DMS 273 (cell line): ENCODE data around the gene RTN4R.

Experiments used
- DNase-seq: peaks from one replicate; lab custom pipeline; 2025; ENCODE audit not compliant: unreplicated experiment; lab: John Stamatoyannopoulos, UW

The RTN4R gene

DNA sequence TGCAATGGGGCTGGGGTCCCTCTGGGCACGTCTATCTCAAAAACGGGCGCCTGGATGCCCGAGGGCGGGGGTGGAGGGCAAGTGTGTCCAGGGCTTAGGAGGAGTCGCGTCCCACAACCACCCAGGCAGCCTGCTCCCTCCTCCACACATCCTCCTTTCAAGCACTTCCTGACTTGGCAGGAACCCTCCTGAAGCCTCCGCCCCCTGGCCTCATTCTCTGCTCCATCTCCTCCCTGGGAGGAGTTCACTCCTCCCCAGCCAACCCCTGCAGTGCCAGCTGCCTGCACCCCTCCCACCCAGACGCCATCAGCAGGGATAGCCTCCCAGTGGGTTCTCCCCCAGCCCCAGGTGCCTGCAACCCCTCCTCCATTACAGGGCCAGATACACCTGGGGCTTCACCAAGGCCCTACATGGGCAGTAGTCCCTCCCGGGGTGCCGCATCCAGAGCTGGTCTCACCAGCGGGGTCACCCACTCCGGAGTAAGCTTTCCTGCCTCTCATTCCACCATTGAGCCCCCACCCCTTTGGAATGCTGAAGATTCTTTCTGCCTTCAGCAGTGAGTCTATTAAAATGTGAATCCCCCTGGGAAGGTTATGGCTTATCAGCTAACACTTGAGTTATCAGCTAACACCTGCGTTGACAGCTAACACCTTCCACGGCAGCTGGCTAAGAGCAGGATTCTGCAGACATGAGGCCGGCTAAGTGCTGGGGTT lies 24.4 kb downstream of the RTN4R start:
- DNase-seq = peak; percentile 91

DNA sequence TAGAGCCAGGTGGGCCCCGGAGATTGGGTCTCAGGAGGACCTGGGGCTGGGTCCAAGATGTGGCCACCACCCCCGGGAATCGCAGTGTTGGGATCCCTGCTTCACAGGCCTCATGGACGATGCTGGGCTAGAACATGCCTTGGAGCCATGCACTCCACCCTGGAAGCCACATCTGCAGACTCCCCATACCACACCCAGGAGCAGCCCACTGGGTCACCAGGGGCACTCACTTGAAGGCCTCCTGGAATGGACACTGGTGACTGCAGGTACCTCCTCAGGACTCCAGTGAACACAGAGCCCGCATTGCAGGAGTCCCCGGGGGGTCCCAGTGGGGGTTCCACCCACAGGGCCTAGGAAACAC lies 25.0 kb downstream of the RTN4R start:
- DNase-seq = no peak

GRCh38 chr22:20242393-20243175 lies 25.5 kb downstream of the RTN4R start:
- DNase-seq = no peak

- no peak for DNase-seq
Measured at GRCh38 chr22:20241579-20242392, 26.3 kb downstream of the RTN4R start.

DNA sequence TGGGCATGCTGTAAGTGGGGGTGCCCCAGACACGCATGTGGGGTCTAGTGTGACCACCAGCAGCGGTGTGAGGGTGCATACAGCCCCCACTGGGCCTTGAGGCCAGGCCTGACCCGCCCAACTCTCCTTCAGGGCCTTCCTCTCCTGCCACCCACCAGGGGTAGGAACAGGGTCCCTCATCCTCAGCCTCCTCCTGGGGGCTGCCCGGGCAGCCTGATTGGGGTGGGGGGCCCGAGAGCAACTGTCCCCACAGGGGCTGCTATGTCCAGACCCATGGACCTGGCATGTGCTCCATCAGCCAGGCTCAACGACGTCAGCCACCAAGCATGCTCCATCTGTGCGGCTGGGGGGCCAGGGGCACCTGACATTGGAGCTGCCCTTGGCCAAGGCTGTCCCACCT lies 27.2 kb downstream of the RTN4R start:
- DNase-seq = peak; percentile 55

DNA sequence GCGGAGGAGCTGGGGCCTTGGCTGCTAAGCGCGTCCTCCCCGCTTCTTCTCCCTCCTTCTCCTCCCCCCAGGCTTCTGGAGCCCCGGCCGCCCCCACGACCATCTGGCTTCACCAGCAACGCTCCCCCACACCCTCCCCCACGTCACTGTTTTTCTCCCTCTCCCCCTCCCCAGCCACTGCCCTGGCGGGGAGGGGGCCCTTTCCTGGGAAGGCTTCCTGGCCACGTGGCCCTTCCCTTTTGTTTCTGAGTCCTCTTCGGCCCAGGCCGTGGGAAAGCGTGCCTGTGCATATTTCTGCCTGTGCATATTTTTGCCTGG lies 27.7 kb downstream of the RTN4R start:
- DNase-seq = peak; percentile 93

DNA sequence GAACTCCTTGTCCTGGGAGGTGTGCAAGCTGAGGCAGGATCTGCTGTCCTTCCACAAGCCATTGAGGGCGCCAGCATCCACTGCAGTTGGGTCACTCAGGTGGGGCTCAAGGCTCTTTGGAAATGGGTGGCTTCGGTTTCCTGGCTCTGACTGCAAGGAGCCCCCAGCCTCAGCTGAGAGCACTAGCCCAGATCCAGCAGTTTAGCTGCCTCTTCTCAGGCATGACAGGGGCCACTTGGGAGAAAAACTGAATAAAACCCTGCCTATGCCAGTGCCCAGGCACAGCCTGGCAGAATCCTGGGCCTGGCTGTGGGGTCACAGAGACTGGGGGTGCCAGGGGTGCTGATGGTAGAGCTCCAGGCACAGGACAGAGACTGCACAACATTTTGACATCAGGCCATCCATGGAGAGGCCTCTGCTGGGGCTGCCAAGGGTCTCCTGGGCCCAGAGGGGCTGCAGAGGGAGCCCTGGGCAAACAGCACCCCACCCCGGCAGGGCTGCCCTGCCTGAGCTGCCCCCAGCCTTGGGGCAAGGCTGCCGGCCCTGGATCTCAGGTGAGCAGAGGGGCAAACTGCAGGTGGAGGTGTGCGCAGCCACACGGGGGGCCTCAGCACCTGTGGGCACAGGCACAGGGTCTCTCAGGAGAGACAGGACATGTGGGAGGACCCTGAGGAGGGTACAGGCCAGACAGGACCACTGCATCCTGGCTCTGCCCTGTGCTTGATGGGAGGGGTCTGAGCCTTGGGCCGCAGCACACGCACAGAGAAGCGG lies 28.3 kb downstream of the RTN4R start:
- no peak for DNase-seq

DNA sequence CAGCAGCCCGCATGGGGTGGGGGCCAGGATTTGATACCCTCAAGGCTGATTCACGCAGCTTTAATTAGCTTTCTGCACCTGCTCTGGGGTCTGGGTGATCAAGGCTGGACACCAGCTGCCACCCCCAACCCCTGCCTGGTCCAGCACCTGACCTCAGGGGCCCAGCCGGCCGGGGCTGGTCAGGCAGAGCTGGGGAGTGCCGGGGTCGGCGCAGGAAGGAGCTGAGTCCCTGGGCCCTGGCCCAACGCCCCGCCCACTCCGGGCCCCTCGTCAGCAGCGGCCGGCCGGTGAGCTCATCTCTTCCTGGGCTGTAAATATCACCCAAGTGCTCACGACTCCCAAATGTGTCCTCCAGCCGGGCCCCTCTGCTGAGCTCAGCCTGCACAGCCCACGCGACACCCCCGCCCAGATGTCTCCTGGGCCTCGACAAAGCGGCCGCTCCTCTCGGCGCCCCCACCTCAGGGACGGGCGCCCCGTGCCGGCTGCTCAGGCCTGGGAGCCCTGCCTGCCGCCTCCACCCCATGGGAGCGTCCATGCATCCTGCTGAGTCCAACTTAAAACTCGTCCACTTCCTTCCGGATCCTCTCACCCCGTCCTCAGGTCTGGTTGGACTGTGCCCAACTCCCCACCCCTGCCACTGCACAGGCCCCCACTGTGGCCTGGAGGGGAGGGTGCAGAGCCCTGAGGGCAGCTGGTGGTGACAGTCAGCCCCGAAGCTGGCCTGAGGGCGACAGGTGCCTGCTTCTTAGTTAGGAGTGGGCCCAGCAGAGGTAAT lies 29.0 kb downstream of the RTN4R start:
- DNase-seq = peak; percentile 84

GRCh38 chr22:20238536-20238900 lies 29.6 kb downstream of the RTN4R start:
- peak; percentile 87 for DNase-seq

- DNase-seq = peak; percentile 44
Measured at GRCh38 chr22:20237480-20238440, 30.4 kb downstream of the RTN4R start.

DNA sequence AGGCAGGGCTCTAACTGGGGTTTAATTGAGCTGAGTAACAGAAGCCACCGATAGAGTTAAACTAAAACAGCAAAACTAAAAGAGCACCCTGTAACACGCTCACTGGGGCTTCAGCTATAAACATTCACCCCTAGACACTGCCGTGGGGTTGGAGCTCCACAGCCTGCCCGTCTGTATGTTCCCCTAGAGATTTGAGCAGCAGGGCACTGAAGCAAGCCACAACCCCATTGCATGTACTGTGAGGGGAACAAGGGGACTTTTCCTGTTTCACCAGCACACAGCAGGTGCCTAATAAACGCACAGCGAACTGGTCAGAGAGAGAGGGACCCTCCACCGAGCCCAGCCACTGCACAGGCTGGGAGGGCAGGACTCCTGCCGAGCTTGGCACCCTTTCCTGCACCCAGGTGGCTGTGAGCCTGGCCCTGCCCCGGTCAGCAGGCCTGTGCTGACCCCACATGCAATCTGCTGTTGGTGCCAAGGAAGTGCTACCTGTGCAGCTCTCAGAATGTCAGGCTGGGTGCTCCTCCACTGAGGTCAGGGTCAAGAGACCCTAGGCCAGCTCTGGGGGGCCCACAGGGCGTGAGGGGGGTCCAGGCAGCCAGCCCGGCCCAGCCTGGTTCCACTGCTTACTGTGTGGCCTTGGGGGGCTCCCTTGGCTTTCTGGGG lies 31.9 kb downstream of the RTN4R start:
- no peak for DNase-seq

- peak; percentile 75 for DNase-seq
Measured at GRCh38 chr22:20235389-20235991, 32.6 kb downstream of the RTN4R start.

DNA sequence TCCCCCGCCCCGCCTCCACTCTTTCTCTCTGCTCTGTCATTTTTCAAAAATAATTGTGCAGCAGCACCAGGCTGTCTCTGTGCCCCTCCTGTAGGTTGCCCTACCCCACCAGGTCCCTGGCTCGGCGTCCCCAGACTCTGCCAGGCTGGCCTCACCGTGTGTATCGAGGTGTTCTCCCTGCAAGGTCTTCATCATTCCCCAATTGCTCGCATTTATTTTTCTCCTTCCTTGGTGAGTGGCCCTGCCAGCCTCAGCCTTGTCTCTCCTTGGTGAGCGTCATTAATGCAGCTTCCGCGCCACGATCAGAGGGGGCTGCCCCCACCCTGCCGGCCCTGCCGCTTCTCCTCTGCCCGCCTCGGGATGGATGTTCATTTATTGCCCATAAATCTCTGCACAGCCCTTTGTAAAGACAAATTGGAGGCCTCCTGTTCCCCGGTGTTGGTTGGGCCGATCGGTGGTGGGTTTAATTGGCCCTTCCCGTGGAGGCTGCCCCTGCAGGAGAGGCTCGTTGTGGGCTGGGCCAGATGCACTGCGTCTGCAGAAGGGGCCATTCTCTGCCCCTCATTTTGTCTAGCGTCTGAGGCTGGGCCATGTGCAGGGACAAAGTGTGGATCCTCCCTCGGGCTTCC lies 33.2 kb downstream of the RTN4R start:
- DNase-seq = no peak

- no peak for DNase-seq
Measured at GRCh38 chr22:20234314-20234682, 33.8 kb downstream of the RTN4R start.

DNA sequence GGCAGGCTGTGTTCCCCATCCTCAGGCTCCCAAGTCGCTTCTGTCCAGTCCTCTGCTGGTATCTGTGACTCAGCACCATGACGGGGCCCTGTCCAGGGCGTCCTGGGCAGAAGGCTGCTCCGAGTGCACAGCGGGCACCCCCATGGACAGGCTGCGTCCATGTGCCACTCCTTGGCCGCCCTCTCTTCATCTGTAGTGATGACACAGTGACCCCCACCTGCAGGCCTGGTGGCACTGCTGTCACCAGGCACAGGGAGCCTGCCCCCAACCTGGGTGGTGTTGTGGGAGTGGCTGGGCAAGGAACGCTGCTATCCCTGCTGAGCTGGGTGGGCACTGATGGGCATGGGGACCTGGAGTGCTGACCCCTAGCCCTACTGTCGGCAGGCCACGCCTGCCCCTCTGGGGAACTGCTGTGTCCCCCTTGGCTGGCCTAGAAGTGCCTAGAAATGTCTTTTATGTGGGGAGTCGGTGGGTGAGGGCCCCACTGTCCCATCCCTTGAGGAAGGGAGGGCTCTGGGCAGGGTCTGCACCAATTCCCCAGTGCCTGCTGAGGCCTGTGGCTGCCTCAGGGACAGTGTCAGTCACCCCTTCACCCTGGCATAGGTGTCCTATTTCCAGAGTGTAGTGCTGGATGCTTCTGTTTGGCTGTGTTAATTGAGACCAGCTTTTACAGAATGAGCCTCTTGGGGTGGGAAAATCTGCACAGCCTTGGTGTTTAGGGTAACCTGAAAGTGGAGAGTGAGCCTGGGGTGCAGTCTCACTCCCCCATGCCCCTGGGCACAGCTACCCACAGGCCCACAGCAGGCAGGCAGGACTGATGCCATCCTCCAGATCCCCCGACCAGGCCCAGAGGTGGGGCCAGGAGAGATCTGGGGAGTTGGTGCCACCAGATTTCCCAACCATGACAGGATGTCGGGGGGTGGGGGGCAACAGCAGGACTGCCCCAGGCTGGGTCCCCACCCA lies 34.5 kb downstream of the RTN4R start:
- no peak for DNase-seq

GRCh38 chr22:20232781-20233180 lies 35.3 kb downstream of the RTN4R start:
- DNase-seq = peak; percentile 26

GRCh38 chr22:20232237-20232598 lies 35.9 kb downstream of the RTN4R start:
- no peak for DNase-seq
